ENCODE data around the gene SMOC2.
"Not testable (repeated sequence)": the region's sequence is repeated elsewhere in the genome, so short reads cannot be mapped to it uniquely, and the experiment has no call there.

SMOC2 gene

DNA sequence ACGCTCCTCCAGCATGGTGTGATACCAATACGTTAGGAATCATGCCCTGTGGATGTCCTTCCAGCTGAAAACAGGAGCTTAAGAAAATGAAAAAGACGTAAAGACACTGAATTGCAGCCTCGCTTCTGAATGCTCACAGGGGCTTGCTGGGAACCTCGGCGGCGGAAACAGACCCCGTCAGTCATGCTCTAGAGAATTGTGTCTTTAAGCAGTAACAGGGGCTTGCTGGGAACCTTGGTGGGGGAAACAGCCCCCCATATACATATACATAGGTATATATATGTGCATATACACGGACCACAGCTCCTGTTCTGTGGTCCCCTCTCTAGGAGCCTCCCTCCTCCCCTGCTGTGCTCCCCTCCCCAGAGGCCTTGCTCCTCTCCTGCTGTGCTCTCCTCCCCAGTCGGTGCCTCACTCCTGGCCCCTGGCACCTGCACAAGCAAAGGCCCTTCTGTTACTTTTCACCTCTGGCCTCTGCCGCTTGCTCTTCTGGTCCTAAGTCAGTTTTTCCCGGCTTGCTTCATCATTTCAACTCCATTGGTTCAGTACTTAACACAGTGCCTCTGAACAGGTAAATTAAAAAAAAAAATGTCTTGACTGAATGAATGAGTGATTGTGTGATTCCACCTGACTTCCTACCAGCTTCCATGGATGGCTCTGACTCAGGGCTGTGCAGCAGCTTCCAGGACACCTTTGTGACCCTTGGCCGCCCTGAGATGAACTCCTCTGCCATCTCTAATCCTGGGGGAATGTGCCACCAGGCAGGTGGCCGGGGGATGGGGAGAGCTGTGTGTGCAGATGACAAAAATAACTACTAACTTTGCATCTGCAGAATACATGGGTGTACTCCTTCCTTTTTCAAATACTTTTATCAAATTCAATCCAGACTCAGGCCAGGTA, 246.1 kb downstream of the SMOC2 start:
- DNase-seq (ENCODE audit: extremely low spot score, insufficient read length, low read depth) (no peak), FAIRE-seq (no peak)

DNA sequence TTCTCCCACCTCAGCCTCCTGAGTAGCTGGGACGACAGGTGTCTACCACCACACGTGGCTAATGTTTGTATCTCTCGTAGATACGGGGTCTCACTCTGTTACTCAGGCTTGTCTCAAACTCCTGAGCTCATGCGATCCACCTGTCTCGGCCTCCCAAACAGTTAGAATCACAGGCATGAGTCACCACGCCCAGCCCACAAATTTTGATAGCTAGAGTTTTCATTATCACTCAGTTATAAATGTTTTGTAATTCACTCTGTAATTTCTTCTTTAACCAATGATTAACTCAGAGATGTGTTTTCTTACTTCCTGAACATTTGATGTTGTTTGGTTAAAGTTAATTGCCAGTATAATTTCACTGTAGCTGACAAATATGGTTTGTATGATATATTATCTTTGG, 249.3 kb downstream of the SMOC2 start:
- FAIRE-seq (no peak), DNase-seq (ENCODE audit: extremely low spot score, insufficient read length, low read depth) (no peak)

DNA sequence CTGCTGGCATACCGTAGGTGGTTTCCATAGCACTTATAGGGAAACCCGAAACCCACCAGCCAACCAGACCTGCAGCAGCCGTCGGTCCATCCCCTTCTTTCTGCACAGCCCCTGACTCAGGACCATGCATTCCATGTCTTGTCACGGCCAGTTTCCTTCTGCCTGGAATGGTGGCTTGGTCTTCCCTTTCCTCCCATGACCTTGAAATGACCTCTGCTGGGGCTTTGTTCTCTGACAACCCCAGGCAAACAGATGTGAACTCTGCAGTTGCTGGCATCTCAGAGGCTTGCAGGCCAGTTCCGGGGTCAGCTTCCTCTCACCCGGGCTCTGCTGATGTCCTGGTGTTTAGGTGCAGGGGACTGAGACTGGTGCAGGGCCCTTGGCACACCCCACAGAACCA, 250.8 kb downstream of the SMOC2 start:
- FAIRE-seq = no peak

DNA sequence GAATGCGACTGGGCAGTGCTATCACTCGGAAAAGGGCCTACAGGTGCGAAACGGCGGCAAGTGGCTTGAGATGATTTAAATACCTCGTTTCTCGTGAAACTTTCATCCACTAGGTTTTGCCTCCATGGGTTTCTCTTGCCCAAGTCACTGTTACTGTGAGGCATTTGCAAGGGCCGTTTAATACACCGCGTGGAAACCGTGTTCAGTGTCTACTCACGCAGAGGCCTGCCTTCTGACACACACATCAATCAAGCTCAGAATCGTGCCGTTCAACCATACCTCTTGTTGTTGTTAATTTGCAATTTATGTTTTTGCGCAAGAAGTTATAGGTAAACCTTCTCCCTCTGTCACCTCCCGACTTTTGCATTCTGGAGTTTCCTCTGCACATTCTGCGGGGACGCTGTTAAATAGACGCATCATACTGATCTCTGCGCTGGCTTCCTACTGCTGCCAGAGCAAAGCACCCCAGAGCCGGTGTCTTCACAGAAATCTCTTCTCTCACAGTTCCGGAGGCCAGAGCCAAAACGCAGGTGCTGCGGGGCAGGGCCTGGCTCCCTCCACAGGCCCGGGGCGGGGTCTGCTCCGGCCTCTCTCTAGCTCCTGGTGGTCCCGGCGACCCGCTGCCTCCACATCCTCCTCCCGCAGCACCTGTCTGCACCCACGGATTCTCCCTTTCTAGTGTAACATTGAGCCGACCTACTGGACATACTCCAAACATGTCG, 251.4 kb downstream of the SMOC2 start:
- DNase-seq (ENCODE audit: extremely low spot score, insufficient read length, low read depth) (no peak), FAIRE-seq (no peak)

More for the DNA sequence above, 250.8 kb downstream of the SMOC2 start:
- DNase-seq (ENCODE audit: extremely low spot score, insufficient read length, low read depth) = no peak

DNA sequence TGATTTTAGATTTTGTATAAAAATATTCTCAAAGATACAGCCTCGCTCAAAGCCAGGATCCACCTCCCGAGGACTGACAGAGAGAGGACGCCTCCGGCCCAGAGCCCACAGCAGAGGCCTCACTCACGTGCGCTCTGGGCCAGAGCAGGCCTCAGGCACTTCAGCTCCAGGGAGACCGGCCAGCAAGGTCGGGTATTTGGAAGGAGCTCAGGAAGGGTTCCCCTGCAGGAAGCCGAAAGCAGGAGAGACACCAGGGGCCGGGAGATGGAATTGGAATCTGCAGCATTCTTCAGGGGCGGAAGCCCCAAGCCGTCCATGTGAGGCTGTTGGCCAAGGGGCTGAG, 251.9 kb downstream of the SMOC2 start:
- DNase-seq (ENCODE audit: extremely low spot score, insufficient read length, low read depth); FAIRE-seq: not testable (repeated sequence)

DNA sequence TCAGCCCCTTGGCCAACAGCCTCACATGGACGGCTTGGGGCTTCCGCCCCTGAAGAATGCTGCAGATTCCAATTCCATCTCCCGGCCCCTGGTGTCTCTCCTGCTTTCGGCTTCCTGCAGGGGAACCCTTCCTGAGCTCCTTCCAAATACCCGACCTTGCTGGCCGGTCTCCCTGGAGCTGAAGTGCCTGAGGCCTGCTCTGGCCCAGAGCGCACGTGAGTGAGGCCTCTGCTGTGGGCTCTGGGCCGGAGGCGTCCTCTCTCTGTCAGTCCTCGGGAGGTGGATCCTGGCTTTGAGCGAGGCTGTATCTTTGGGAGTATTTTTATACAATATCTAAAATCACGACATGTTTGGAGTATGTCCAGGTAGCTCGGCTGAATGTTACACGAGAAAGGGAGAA, 253.8 kb downstream of the SMOC2 start:
- not testable (repeated sequence) for FAIRE-seq; DNase-seq (ENCODE audit: extremely low spot score, insufficient read length, low read depth)

DNA sequence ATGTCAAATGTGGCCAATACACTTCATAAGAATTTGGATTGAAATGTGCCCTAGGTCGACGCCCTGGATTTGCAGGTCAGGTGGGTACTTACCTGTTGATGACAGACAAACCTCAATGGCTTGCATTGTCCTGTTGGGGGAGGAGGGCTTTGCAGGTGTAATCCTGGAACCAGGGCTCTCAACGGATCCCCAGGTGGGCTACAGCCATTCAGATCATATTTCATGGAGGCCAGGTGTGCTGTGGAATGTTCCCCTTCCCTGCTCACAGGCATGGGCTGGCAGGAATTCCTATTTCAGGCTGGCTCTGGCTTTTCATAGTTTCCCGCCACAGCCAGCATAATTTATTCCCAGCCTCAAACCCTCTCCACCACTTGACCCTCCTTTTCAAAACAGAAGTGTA, 254.7 kb downstream of the SMOC2 start:
- FAIRE-seq (no peak), DNase-seq (ENCODE audit: extremely low spot score, insufficient read length, low read depth) (no peak)

DNA sequence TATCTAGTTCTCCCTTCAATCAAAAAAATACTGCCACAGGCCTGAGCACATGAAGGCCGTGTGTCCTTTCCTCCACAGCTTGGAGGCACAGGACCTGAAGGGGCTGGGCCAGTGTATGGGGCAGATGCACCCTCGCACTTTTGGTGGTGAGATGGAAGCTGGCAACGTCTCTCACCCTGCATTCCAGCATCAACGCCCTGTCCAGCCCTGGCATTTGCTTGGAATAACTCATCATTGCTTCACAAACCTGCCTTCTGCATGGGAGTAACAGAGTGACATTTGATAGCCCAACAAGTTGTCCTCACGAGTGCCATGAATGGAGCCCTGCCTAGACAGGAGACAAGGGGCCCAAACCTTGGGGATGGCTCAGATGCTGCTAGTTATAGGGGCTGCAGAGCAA, 257.9 kb downstream of the SMOC2 start:
- DNase-seq (ENCODE audit: extremely low spot score, insufficient read length, low read depth) = no peak
- FAIRE-seq = no peak

DNA sequence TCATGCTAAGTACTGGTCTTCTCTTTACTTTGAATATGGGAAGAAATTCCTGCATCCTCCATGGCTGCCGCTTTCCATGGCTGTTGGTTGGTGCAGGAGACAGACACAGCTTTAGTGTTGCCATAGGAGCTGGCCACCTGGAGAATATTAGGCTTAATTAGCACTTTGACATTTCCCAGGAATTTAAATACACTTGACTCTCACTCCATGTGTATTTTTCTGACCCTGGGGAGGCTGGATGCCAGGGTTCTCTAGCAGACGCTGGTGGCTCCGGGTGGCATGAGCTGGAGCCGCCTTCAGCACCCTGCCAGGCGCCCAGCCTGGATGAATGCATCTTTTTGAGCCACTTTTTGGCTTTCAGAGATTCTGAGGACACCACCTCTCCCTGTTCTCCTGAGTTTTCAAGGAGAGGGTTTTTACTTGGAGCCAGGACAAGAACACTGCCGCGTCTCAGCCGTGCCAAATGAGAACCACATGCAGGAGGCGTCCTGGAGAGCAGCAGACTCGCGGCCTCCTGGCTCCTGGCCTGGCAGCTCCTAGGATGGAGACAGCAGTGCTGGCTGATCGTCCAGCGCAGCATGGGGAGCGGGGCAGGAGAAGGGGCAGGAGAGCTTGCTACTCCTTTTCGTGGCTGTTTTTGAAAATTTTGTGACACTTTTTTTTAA, 258.8 kb downstream of the SMOC2 start:
- no peak for FAIRE-seq

DNA sequence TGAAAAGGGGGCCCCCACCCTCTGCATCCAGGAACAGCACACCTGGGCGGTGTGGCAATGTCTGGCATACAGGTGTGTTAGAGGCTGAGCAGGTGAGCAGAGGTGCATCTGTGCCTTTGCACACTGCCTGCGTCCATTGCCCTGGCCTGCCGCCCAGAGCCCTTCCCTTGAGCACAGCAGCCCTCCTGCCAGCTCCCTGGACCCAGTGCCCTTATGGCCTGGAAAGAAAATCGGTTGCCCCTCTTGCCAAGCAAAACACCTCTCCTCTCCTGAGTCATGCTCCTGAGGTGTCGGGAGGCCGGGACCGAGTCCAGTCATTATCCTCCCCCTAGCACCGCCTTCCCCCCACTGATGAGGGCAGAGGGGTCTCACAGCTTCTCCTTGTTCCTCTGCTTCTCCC, 259.9 kb downstream of the SMOC2 start:
- DNase-seq (ENCODE audit: extremely low spot score, insufficient read length, low read depth) = no peak

More for the DNA sequence above, 258.8 kb downstream of the SMOC2 start:
- no peak for DNase-seq (ENCODE audit: extremely low spot score, insufficient read length, low read depth)

DNA sequence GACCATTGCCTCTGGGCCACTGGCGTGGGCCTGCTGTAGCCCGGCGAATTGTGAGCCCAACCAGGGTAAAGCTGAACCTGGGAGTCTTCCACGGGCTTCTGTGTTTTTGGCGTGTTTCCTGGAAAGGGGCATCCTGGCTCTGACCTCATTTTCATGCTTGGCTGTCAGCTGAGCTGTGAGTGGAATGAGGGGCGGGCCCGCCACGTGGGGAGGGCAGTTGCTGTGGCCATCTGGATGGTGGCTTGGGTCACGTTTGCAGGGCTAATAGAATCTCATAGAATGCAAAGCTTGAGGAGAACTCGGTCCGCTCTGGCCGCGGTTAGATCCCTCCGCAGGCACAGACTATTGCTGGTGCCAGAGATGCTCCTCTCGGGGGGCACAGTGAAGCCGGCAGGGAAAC, 263.0 kb downstream of the SMOC2 start:
- DNase-seq (ENCODE audit: extremely low spot score, insufficient read length, low read depth) (no peak), FAIRE-seq (no peak)

More for the DNA sequence above, 259.9 kb downstream of the SMOC2 start:
- no peak for FAIRE-seq

DNA sequence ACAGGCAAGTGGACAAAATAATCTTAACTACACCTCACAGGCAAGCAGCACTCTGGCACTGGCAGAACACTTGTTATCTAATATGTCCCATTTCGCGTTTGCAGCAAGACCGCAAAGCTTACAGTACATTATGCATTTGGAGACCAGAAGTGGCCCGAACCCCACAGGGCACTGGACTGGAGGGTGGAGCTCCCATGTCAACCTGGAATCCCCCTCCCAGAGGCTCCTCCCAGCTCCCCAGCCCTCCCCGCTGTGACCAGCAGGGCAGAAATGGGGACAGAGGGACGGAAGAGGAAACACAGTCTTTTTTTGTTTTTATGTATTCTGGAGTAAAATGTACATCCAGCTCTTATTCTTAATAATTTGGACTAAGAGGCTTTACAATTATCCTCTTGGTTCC, 263.7 kb downstream of the SMOC2 start:
- FAIRE-seq (no peak), DNase-seq (ENCODE audit: extremely low spot score, insufficient read length, low read depth) (no peak)

DNA sequence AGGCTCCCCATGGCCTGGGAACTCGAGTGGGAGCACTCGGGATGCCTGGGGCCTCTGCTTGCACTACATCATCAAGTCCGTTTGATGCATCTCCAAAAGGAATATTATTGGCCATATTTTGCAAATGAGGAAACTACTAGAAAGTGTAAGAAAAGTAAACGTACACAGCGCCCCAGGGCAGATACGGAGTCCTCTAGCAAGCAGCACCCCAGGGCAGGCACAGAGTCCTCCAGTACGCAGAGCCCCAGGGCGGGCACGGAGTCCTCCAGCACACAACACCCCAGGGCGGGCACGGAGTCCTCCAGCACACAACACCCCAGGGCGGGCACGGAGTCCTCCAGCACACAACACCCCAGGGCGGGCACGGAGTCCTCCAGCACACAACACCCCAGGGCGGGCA, 264.3 kb downstream of the SMOC2 start:
- FAIRE-seq; DNase-seq (ENCODE audit: extremely low spot score, insufficient read length, low read depth): not testable (repeated sequence)

DNA sequence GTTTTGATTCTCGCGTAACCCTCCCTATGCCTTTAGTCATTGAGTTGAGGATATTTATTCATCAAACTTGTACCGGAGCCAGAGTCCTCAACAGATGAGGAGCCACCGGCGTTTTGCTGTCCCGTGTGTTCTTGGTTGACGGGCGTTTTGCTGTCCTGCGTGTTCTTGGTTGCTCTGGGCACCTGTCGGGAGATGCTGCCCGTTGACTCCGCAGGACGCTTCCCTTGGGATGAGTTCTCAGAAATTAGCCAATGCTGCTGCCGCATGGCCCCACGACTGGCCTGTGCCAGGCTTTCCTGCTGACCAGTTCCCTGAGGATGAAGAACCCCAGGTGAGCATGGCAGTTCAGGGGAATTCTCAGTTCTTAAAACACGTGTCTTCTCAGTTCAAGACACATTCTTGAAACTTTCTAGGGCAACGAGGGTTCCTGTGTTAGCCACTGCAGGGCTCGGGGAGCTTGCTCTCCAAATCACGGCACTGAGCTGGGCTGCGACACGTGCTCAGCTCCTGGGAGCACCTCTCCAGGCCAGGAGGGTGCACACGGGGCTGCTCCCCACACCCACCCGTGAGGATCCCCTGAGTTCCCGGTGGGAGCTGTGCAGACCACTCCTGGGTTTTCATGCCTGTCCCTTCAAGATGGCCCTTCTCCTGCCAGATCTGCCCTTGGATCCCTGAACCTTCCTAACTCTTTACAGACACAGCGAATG, 265.6 kb downstream of the SMOC2 start:
- DNase-seq (ENCODE audit: extremely low spot score, insufficient read length, low read depth) (no peak), FAIRE-seq (no peak)

DNA sequence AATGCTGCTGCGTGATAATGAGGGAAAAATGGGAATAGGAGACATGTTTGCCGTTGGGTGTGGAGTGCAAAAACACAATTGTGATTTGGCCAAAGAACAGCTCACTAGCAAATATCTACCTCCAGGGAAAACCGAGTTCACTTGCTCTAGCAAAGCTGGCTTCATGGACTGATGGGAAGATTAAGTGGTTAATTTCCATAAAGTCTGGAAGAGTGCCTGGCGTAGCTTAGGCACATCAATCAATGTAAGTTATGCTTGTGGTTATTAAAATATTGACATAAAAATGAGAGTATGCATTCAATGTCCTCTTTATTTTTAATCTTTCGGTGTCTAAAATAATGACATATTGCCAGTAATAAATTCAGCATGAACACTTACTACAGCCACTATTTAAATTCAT, 267.5 kb downstream of the SMOC2 start:
- DNase-seq (ENCODE audit: extremely low spot score, insufficient read length, low read depth) (no peak), FAIRE-seq (no peak)

DNA sequence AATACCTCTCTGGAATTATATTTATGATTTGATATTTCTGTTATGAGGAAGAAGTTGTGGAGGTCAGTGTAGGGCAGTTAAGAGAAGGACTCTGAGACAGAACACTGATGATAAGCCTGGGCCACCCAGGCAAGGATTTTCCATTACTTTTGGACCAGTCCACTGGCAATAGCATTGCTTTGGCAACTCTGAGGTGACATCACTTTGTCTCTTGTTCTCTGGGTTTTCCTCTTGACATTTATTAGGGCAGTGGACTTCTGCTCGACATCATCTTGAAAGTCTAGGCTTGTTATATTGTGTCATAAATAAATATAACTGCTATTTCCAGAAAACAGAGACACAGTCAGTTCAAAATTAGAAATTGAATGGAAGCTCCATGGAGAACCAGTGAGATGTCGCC, 268.0 kb downstream of the SMOC2 start:
- no peak for FAIRE-seq

DNA sequence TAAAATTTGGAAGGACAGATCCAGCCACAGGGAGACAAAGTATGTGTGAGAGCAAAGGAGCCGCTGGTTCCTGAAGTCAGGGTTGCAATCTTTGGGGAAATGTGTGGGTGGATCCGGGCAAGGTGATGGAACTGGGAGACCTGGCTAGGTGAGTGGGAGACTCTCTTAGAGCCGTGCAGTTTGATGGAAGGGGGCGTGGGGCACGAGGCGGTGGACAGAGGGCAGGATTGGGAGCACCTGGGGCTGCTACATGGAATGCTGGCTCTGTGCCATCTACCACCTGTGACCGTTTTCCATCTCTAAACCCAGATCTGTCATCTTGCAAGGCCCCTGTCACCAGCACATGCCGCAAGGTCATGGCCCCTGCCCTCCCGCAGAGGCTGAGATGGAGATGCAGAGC, 268.4 kb downstream of the SMOC2 start:
- DNase-seq (ENCODE audit: extremely low spot score, insufficient read length, low read depth) (no peak), FAIRE-seq (no peak)

More for the DNA sequence above, 268.0 kb downstream of the SMOC2 start:
- DNase-seq (ENCODE audit: extremely low spot score, insufficient read length, low read depth) = no peak

DNA sequence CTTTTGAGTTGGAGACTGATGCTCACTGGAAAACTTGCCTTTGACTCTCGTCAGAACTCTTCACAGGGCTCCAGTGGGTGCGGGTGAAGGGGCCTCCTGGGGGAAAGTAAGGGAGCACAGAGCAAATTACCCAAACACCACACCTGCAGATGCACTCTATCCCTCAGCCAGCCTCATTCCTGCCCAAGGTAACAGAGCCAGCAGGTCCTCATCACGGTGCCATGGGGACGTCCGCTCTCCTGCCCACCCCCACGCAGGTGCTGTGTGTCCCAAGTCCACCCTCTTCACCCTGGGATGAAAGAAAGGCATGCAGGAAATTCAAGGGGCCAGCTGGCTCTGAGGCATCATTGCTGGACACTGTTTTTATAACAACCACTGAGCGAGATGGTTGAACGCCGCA, 269.0 kb downstream of the SMOC2 start:
- FAIRE-seq = no peak
- no peak for DNase-seq (ENCODE audit: extremely low spot score, insufficient read length, low read depth)

DNA sequence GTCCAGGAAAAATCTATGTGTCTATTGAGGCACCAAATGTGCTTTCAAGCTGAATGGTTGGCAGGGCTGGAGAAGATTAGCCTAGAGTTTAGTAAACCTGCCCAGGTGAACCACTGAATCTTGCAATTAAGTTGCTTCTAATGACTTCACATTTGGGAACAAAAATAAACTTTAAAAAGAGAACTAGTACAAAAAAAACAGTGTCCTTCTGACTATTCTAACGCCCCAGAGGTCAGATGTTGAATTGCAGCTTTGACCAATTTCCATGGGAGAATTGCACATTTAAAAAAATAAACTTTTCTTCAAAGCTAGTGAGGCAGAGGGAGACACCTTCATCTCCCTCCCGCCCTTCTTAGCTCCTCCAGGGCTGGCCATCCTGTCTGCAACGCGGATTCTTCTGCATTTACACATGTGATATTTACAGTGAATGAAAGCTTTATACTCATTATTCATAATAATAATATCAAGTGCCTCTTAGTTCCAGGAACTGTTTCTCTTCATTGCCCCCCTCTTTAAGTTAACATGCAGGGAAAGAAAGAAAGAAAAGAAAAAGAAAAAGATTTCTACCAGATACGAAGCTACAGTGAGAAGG, 270.2 kb downstream of the SMOC2 start:
- FAIRE-seq (no peak), DNase-seq (ENCODE audit: extremely low spot score, insufficient read length, low read depth) (no peak)

Data from GM18507 (cell line).